Mesenchymal stem cell (in vitro differentiated cells and primary cell): Measurements from ENCODE around the gene PEX11A.

ENCODE experiments used
- DNase-seq: peaks from one replicate; pipeline ENCODE4 v3.0.0-alpha.2; 2013
- H2AFZ ChIP-seq: one replicate; pipeline ENCODE4 v1.6.1; 2013; ENCODE audit warnings: low read depth, mild to moderate bottlenecking, control low read depth, inconsistent platforms, low read length, moderate library complexity
- H2AK5ac ChIP-seq: 2 replicates; pipeline ENCODE4 v1.6.1; 2013; ENCODE audit warnings: low read length, moderate library complexity, mild to moderate bottlenecking, inconsistent platforms; ENCODE audit not compliant: severe bottlenecking
- H2BK120ac ChIP-seq: one replicate; pipeline ENCODE4 v1.6.1; 2013; ENCODE audit warnings: low read depth, mild to moderate bottlenecking, inconsistent platforms, low read length, moderate library complexity
- H2BK12ac ChIP-seq, 2 experiments: one replicate each; pipeline ENCODE4 v1.6.1; 2013; ENCODE audit warnings: inconsistent platforms in 2 of 2, low read length in 2 of 2, mild to moderate bottlenecking in 2 of 2, moderate library complexity in 2 of 2, control low read depth in 1 of 2
- H2BK15ac ChIP-seq: one replicate; pipeline ENCODE4 v1.6.1; 2013; ENCODE audit warnings: mild to moderate bottlenecking, low read depth, inconsistent platforms; ENCODE audit not compliant: poor library complexity, severe bottlenecking
- H2BK5ac ChIP-seq: 2 replicates; pipeline ENCODE4 v1.6.1; 2013; ENCODE audit warnings: low read depth, mild to moderate bottlenecking, low read length, control low read depth, inconsistent platforms; ENCODE audit not compliant: poor library complexity, severe bottlenecking
- H3K14ac ChIP-seq, 2 experiments: one replicate each; pipeline ENCODE4 v1.6.1; 2013; ENCODE audit warnings: inconsistent platforms in 2 of 2, low read length in 2 of 2, control low read depth in 1 of 2, mild to moderate bottlenecking in 1 of 2, moderate library complexity in 1 of 2
- H3K18ac ChIP-seq, 2 experiments: one replicate each; pipeline ENCODE4 v1.6.1; 2013; ENCODE audit warnings: inconsistent platforms in 2 of 2, low read length in 2 of 2, control low read depth in 1 of 2, low read depth in 1 of 2, mild to moderate bottlenecking in 1 of 2
- H3K23ac ChIP-seq, 2 experiments: one replicate each; pipeline ENCODE4 v1.6.1; 2013; ENCODE audit warnings: inconsistent platforms in 2 of 2, low read length in 2 of 2, mild to moderate bottlenecking in 2 of 2, moderate library complexity in 2 of 2, control low read depth in 1 of 2
- H3K27ac ChIP-seq: 2 replicates; pipeline ENCODE4 v1.5.1; 2013; ENCODE audit warnings: mild to moderate bottlenecking, moderate library complexity, low read length, control low read depth, inconsistent platforms; ENCODE audit not compliant: poor library complexity, severe bottlenecking
- H3K27me3 ChIP-seq, 2 experiments: 2 replicates each; pipeline versions ENCODE4 v1.6.1 to v1.7.0; 2013; ENCODE audit warnings: low read length in 2 of 2, mild to moderate bottlenecking in 2 of 2, moderate library complexity in 2 of 2, control low read depth in 1 of 2, inconsistent platforms in 1 of 2; ENCODE audit not compliant: control insufficient read depth in 1 of 2, insufficient read depth in 1 of 2
- H3K36me3 ChIP-seq, 2 experiments: 2 replicates each; pipeline versions ENCODE4 v1.6.1 to v1.7.0; 2013; ENCODE audit warnings: low read length in 2 of 2, control low read depth in 1 of 2, inconsistent platforms in 1 of 2, low read depth in 1 of 2, mild to moderate bottlenecking in 1 of 2; ENCODE audit not compliant: insufficient read depth in 2 of 2, control insufficient read depth in 1 of 2
- H3K4ac ChIP-seq, 2 experiments: one replicate each; pipeline ENCODE4 v1.6.1; 2013; ENCODE audit warnings: inconsistent platforms in 2 of 2, low read length in 2 of 2, mild to moderate bottlenecking in 2 of 2, moderate library complexity in 2 of 2, control low read depth in 1 of 2, low read depth in 1 of 2
- H3K4me1 ChIP-seq: 2 replicates; pipeline ENCODE4 v1.6.1; 2013; ENCODE audit warnings: low read depth, low read length, control low read depth; ENCODE audit not compliant: control insufficient read depth, insufficient read depth
- H3K4me2 ChIP-seq: 2 replicates; pipeline ENCODE4 v1.6.1; 2013; ENCODE audit warnings: low read length, mild to moderate bottlenecking, inconsistent platforms; ENCODE audit not compliant: poor library complexity, severe bottlenecking
- H3K4me3 ChIP-seq, 2 experiments: 2 replicates each; pipeline versions ENCODE4 v1.5.1 to v1.7.0; 2013; ENCODE audit warnings: low read length in 2 of 2, mild to moderate bottlenecking in 2 of 2, control low read depth in 1 of 2, low read depth in 1 of 2; ENCODE audit not compliant: insufficient read depth in 1 of 2
- H3K79me1 ChIP-seq: replicated peaks from 2 replicates; pipeline ENCODE4 v1.6.1; 2013; ENCODE audit warnings: mild to moderate bottlenecking, control low read depth, low read length, inconsistent platforms; ENCODE audit not compliant: poor library complexity, severe bottlenecking
- H3K9ac ChIP-seq: 2 replicates; pipeline ENCODE4 v1.7.0; 2013; ENCODE audit warnings: mild to moderate bottlenecking, low read length, moderate library complexity
- H3K9me3 ChIP-seq: 2 replicates; pipeline ENCODE4 v1.7.0; 2013; ENCODE audit warnings: mild to moderate bottlenecking, low read length; ENCODE audit not compliant: control insufficient read depth
- H4K8ac ChIP-seq: one replicate; pipeline ENCODE4 v1.6.1; 2013; ENCODE audit warnings: inconsistent platforms, mild to moderate bottlenecking, low read length, moderate library complexity
- H4K91ac ChIP-seq: one replicate; pipeline ENCODE4 v1.6.1; 2013; ENCODE audit warnings: mild to moderate bottlenecking, low read length, inconsistent platforms
- WGBS: methylation state at CpG from one replicate; pipeline ENCODE4 v1.1.7; 2013; ENCODE audit warnings: mixed read lengths; 5-methylcytosine and 5-hydroxymethylcytosine counted together

PEX11A gene

GRCh38 chr15:89654301-89654761 is 36.2 kb downstream of the PEX11A start:
- peak; percentile 17 for DNase-seq
- H3K79me1 ChIP-seq: peaks cover 26% of the 10 kb centered on the region
- H3K14ac ChIP-seq: no peak overlapping the region
- H3K4ac ChIP-seq: no peak overlapping the region
- H2BK5ac ChIP-seq: no peak overlapping the region
- H2BK120ac ChIP-seq: no peak overlapping the region
- no peak overlapping the region for H2AFZ ChIP-seq
- no peak overlapping the region for H4K8ac ChIP-seq
- H3K18ac ChIP-seq: no peak overlapping the region
- no peaks in the 10 kb centered on the region for H3K27me3 ChIP-seq
- WGBS: 31% methylated on average over 13 of the region's 14 CpGs
- H2BK12ac ChIP-seq: no peak overlapping the region
- peak overlapping the region; percentile 89 for H3K9ac ChIP-seq
- peak overlapping the region; percentile 24 for H4K91ac ChIP-seq
- H3K36me3 ChIP-seq: peaks cover 11 to 14% of the 10 kb centered on the region in 2 experiments
- no peak overlapping the region for H3K23ac ChIP-seq
- no peak overlapping the region for H3K27ac ChIP-seq
- H3K9me3 ChIP-seq: no peaks in the 10 kb centered on the region
- no peak overlapping the region for H2BK15ac ChIP-seq
- peak overlapping the region; percentile 90 for H3K4me2 ChIP-seq
- H3K4me3 ChIP-seq: peak overlapping the region; percentile 80 to 90
- peaks cover 5% of the 10 kb centered on the region for H3K4me1 ChIP-seq
- H2AK5ac ChIP-seq: no peak overlapping the region

GRCh38 chr15:89653578-89653977 is 37.0 kb downstream of the PEX11A start:
- no peak overlapping the region for H3K18ac ChIP-seq
- no peak for DNase-seq
- no peak overlapping the region for H3K4me2 ChIP-seq
- H2BK5ac ChIP-seq: no peak overlapping the region
- no peak overlapping the region for H3K4me3 ChIP-seq
- no peak overlapping the region for H3K4ac ChIP-seq
- H2BK15ac ChIP-seq: no peak overlapping the region
- peaks cover 11 to 22% of the 10 kb centered on the region in 2 experiments for H3K36me3 ChIP-seq
- no peak overlapping the region for H2BK12ac ChIP-seq
- no peaks in the 10 kb centered on the region for H3K27me3 ChIP-seq
- no peak overlapping the region for H4K91ac ChIP-seq
- H3K9ac ChIP-seq: no peak overlapping the region
- WGBS: no CpG with 5 or more reads among the region's 2 CpGs
- no peak overlapping the region for H3K14ac ChIP-seq
- no peak overlapping the region for H2AFZ ChIP-seq
- peaks cover 27% of the 10 kb centered on the region for H3K79me1 ChIP-seq
- no peak overlapping the region for H2AK5ac ChIP-seq
- no peaks in the 10 kb centered on the region for H3K9me3 ChIP-seq
- H3K4me1 ChIP-seq: peaks cover 5% of the 10 kb centered on the region
- no peak overlapping the region for H3K27ac ChIP-seq
- H4K8ac ChIP-seq: no peak overlapping the region
- no peak overlapping the region for H2BK120ac ChIP-seq
- H3K23ac ChIP-seq: no peak overlapping the region

- Histone ChIP-seq H3K4me2 (no peak overlapping the region), H3K27me3 (no peaks in the 10 kb centered on the region), H4K91ac (no peak overlapping the region), H3K4me1 (peaks cover 5% of the 10 kb centered on the region), H2AFZ (no peak overlapping the region), H3K79me1 (peaks cover 29% of the 10 kb centered on the region), H4K8ac (no peak overlapping the region), H3K27ac (no peak overlapping the region), H2BK5ac (no peak overlapping the region), H2BK12ac (no peak overlapping the region), H3K23ac (no peak overlapping the region), H2AK5ac (no peak overlapping the region), H2BK120ac (no peak overlapping the region), H3K4ac (no peak overlapping the region), H3K18ac (no peak overlapping the region), H3K36me3 (peaks cover 16 to 31% of the 10 kb centered on the region in 2 experiments), H3K4me3 (no peak overlapping the region), H2BK15ac (no peak overlapping the region), H3K9me3 (no peaks in the 10 kb centered on the region), H3K9ac (no peak overlapping the region), H3K14ac (no peak overlapping the region)
- no peak for DNase-seq
- WGBS: 88% methylated on average over 16 of the region's 16 CpGs
Observed at GRCh38 chr15:89652666-89653065, 37.9 kb downstream of the PEX11A start.

- H3K4me1 ChIP-seq: peaks cover 9% of the 10 kb centered on the region
- no peak overlapping the region for H3K4me2 ChIP-seq
- H3K27ac ChIP-seq: no peak overlapping the region
- no peak for DNase-seq
- H3K14ac ChIP-seq: no peak overlapping the region
- no peak overlapping the region for H2BK12ac ChIP-seq
- no peak overlapping the region for H3K4ac ChIP-seq
- WGBS: 79% methylated on average over 7 of the region's 7 CpGs
- no peaks in the 10 kb centered on the region for H3K9me3 ChIP-seq
- no peak overlapping the region for H3K4me3 ChIP-seq
- H2AFZ ChIP-seq: no peak overlapping the region
- H3K18ac ChIP-seq: no peak overlapping the region
- peaks cover 29% of the 10 kb centered on the region for H3K79me1 ChIP-seq
- H2AK5ac ChIP-seq: no peak overlapping the region
- no peak overlapping the region for H4K8ac ChIP-seq
- no peak overlapping the region for H2BK15ac ChIP-seq
- H2BK120ac ChIP-seq: no peak overlapping the region
- H4K91ac ChIP-seq: no peak overlapping the region
- H3K9ac ChIP-seq: no peak overlapping the region
- no peak overlapping the region for H2BK5ac ChIP-seq
- H3K27me3 ChIP-seq: no peaks in the 10 kb centered on the region
- no peak overlapping the region for H3K23ac ChIP-seq
- H3K36me3 ChIP-seq: peaks cover 21 to 36% of the 10 kb centered on the region in 2 experiments
Observed at GRCh38 chr15:89652131-89652530, 38.4 kb downstream of the PEX11A start.
